NT2/D1 (cell line): ENCODE data around the gene TANC1.

Source experiments
- DNase-seq: peaks from one replicate; pipeline ENCODE4 v3.0.0-alpha.2; 2011; ENCODE audit warnings: low read depth, low spot score
- H3K27me3 ChIP-seq: 2 replicates; pipeline ENCODE4 v1.6.0; 2011; ENCODE audit warnings: mild to moderate bottlenecking; ENCODE audit not compliant: insufficient read length, insufficient read depth
- H3K36me3 ChIP-seq: 2 replicates; pipeline ENCODE4 v1.6.1; 2011; ENCODE audit warnings: mild to moderate bottlenecking, low read length, mixed read lengths; ENCODE audit not compliant: insufficient read depth, insufficient read length
- H3K4me1 ChIP-seq: 2 replicates; pipeline ENCODE4 v1.5.1; 2011; ENCODE audit not compliant: insufficient read depth, insufficient read length
- H3K4me3 ChIP-seq: 2 replicates; pipeline ENCODE4 v1.5.1; 2011; ENCODE audit warnings: low read depth; ENCODE audit not compliant: insufficient read length
- H3K9ac ChIP-seq: 2 replicates; pipeline ENCODE4 v1.6.0; 2011; ENCODE audit warnings: low read depth; ENCODE audit not compliant: insufficient read length
- H3K9me3 ChIP-seq: 2 replicates; pipeline ENCODE4 v1.5.1; 2011; ENCODE audit warnings: mild to moderate bottlenecking, low read length; ENCODE audit not compliant: insufficient read depth
- SUZ12 ChIP-seq: IDR thresholded peaks from 2 replicates; pipeline ENCODE4 v1.6.1; 2011; ENCODE audit not compliant: insufficient read length, insufficient read depth; ENCODE audit errors: extremely low read depth
- YY1 ChIP-seq: IDR thresholded peaks from 2 replicates; pipeline ENCODE4 v1.6.1; 2011; ENCODE audit not compliant: insufficient read length, insufficient read depth
- ZNF274 ChIP-seq: IDR thresholded peaks from 2 replicates; pipeline ENCODE4 v1.6.1; 2011; ENCODE audit warnings: mild to moderate bottlenecking, low read depth, low read length

The TANC1 gene

GRCh38 chr2:159249990-159250715 lies 281.7 kb downstream of the TANC1 start:
- no peaks in the 10 kb centered on the region for H3K4me1 ChIP-seq
- no peak overlapping the region for H3K4me3 ChIP-seq
- H3K27me3 ChIP-seq, result no peaks in the 10 kb centered on the region
- H3K9ac ChIP-seq, result no peak overlapping the region
- DNase-seq, result no peak
- H3K36me3 ChIP-seq, result peaks cover 2% of the 10 kb centered on the region
- H3K9me3 ChIP-seq, result no peaks in the 10 kb centered on the region
- no peak for TF ChIP-seq YY1
- no peak for TF ChIP-seq SUZ12
- no peak for TF ChIP-seq ZNF274

GRCh38 chr2:159251296-159252173 lies 283.1 kb downstream of the TANC1 start:
- peaks cover 2% of the 10 kb centered on the region for H3K36me3 ChIP-seq
- no peak overlapping the region for H3K9ac ChIP-seq
- H3K27me3 ChIP-seq, result no peaks in the 10 kb centered on the region
- DNase-seq, result no peak
- TF ChIP-seq SUZ12, result no peak
- TF ChIP-seq ZNF274, result no peak
- TF ChIP-seq YY1, result no peak
- H3K9me3 ChIP-seq, result no peaks in the 10 kb centered on the region
- no peaks in the 10 kb centered on the region for H3K4me1 ChIP-seq
- H3K4me3 ChIP-seq, result no peak overlapping the region

- H3K4me3 ChIP-seq, result no peak overlapping the region
- H3K27me3 ChIP-seq, result no peaks in the 10 kb centered on the region
- no peaks in the 10 kb centered on the region for H3K9me3 ChIP-seq
- no peak for DNase-seq
- no peaks in the 10 kb centered on the region for H3K4me1 ChIP-seq
- no peak for TF ChIP-seq YY1
- TF ChIP-seq ZNF274, result no peak
- no peak for TF ChIP-seq SUZ12
- no peak overlapping the region for H3K9ac ChIP-seq
- H3K36me3 ChIP-seq, result peaks cover 5% of the 10 kb centered on the region
Observed at GRCh38 chr2:159252905-159253304, 284.5 kb downstream of the TANC1 start.

GRCh38 chr2:159256159-159256558 lies 287.7 kb downstream of the TANC1 start:
- H3K4me3 ChIP-seq, result no peak overlapping the region
- H3K9ac ChIP-seq, result no peak overlapping the region
- H3K4me1 ChIP-seq, result no peaks in the 10 kb centered on the region
- no peak for TF ChIP-seq SUZ12
- TF ChIP-seq ZNF274, result no peak
- TF ChIP-seq YY1, result no peak
- no peaks in the 10 kb centered on the region for H3K27me3 ChIP-seq
- H3K36me3 ChIP-seq, result peaks cover 5% of the 10 kb centered on the region
- DNase-seq, result no peak
- no peaks in the 10 kb centered on the region for H3K9me3 ChIP-seq

DNA sequence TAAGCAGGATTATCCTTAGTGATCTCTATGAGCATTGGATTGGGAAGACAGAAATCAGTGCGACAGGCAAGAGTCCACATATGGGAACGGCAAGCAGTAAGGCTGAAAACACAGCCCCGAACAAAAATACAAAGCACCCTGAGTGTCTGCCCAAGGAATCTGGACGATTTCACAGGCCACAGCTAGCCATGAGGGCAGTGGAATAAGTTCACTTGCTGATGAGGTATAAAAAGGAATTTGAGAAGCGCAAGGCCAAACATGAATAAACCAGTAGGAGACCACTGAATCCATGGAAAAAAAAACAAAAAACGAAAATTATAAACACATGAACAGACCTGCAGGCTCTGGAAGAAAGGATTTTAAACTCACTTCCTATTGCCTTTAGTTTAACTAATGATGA lies 293.8 kb downstream of the TANC1 start:
- TF ChIP-seq YY1 (no peak), ZNF274 (no peak), SUZ12 (no peak)
- no peaks in the 10 kb centered on the region for H3K27me3 ChIP-seq
- H3K4me1 ChIP-seq, result no peaks in the 10 kb centered on the region
- H3K4me3 ChIP-seq, result no peak overlapping the region
- H3K9me3 ChIP-seq, result no peaks in the 10 kb centered on the region
- no peak for DNase-seq
- H3K9ac ChIP-seq, result no peak overlapping the region
- peaks cover 1% of the 10 kb centered on the region for H3K36me3 ChIP-seq

- Histone ChIP-seq H3K9me3 (no peaks in the 10 kb centered on the region), H3K36me3 (no peaks in the 10 kb centered on the region), H3K9ac (no peak overlapping the region), H3K4me1 (no peaks in the 10 kb centered on the region), H3K27me3 (no peaks in the 10 kb centered on the region), H3K4me3 (no peak overlapping the region)
- no peak for DNase-seq
- TF ChIP-seq ZNF274, result no peak
- no peak for TF ChIP-seq SUZ12
Observed at GRCh38 chr2:159262904-159263303, 294.5 kb downstream of the TANC1 start.

DNA sequence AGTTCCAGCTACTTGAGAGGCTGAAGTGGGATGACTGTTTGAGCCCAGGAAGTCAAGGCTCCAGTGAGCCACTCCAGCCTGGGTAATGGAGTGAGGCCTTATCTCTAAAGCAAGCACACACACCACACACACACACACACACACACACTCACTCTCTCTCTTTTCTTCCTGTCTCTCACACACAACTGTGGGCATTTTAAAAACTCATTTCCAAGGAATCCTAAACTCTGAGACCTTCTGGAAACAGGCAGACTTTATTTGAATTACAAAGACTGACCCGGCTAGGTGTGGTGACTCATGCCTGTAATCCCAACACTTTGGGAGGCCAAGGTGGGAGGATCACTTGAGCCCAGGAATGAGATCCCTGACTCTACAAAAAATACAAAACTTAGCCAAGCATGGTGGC lies 296.7 kb downstream of the TANC1 start:
- H3K4me1 ChIP-seq, result no peaks in the 10 kb centered on the region
- TF ChIP-seq YY1, result no peak
- TF ChIP-seq SUZ12, result no peak
- H3K9ac ChIP-seq, result no peak overlapping the region
- H3K9me3 ChIP-seq, result no peaks in the 10 kb centered on the region
- no peaks in the 10 kb centered on the region for H3K36me3 ChIP-seq
- H3K27me3 ChIP-seq, result no peaks in the 10 kb centered on the region
- H3K4me3 ChIP-seq, result no peak overlapping the region
- peak; percentile 68 for DNase-seq
